Muscle layer of colon (tissue), 2 donors: Measurements from ENCODE around the gene PPRC1.
A peak's percentile ranks its signal among the peaks of the same experiment; 100 is the strongest.

Experiments used
- H3K27ac ChIP-seq: one replicate; pipeline ENCODE4 v1.7.0; 2013; ENCODE audit warnings: low read depth, mild to moderate bottlenecking, low read length, moderate library complexity
- H3K27me3 ChIP-seq, 2 donors: one replicate each; pipeline ENCODE4 v1.7.0; 2013; ENCODE audit warnings: low read length in 2 of 2, mild to moderate bottlenecking in 2 of 2; ENCODE audit not compliant: insufficient read depth in 2 of 2, control insufficient read depth in 1 of 2
- H3K36me3 ChIP-seq: one replicate; pipeline ENCODE4 v1.7.0; 2013; ENCODE audit warnings: mild to moderate bottlenecking, low read length; ENCODE audit not compliant: insufficient read depth
- H3K4me1 ChIP-seq: one replicate; pipeline ENCODE4 v1.7.0; 2013; ENCODE audit warnings: mild to moderate bottlenecking, low read length; ENCODE audit not compliant: insufficient read depth
- H3K4me3 ChIP-seq, 2 donors: one replicate each; pipeline ENCODE4 v1.7.0; 2013; ENCODE audit warnings: low read length in 2 of 2, low read depth in 1 of 2, mild to moderate bottlenecking in 1 of 2, moderate library complexity in 1 of 2
- H3K9ac ChIP-seq: one replicate; pipeline ENCODE4 v1.7.0; 2013; ENCODE audit warnings: low read length
- H3K9me3 ChIP-seq: one replicate; pipeline ENCODE4 v1.7.0; 2013; ENCODE audit warnings: mild to moderate bottlenecking, low read length
- donor health status: abdominal sarcoma.
- donor health status: Adenocarcinoma of cecum.

Gene PPRC1

DNA sequence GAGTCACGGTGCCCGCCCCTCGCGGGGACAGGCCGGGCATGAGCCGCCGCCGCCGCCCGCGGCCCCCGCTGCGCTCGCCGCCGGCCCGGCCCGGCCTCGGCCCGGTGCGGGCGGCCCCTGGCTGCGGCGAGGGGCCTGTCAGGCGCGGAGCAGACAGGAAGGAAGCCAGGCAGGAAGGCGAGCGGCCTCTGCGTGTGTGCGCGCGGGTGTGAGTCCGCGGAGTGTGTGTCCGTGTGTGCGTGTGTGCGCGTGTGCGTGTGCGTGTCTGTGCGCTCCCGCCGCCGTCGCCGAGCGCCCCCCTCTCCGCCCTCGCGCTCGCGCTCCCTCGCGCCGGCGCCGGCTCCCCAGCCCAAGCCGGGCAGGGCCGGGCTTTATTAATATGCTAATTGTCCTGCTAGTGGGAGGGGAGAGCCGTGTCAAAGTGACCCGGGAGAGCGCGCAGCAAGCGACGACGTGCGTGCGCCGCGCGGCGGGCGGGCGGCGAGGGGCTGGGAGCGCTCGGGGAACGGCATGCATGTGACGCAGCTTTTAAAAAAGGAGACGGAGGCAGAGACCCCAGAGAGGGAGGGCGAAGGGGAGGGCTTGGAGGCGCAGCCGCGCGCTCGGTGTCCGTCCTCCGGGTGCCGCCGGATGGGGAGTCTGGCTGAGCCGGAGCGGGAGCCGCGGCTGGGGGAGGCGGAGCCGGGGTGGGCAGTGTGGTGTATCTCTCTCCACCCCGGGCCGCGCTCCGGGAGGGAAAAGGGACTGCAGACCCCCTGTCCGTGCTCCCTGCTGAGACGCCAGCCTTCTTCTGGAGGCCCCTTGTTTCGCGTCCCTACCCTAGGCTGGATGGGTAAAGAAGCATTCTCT, 12.5 kb upstream of the PPRC1 start, which contains the start of gene LDB1:
Gene LDB1 (minus strand): TSS at position 227 of the 849 bp plus-strand sequence. CDS start 258 bp downstream, outside the sequence.
- Histone ChIP-seq H3K9ac (peak within 1 kb of the TSS; percentile 97), H3K4me1 (peaks cover 54% of the 10 kb centered on the region), H3K4me3 (peak within 1 kb of the TSS; percentile 51 to 91), H3K27me3 (no peaks in the 10 kb centered on the region), H3K9me3 (no peaks in the 10 kb centered on the region), H3K36me3 (no peaks in the 10 kb centered on the region), H3K27ac (peak within 1 kb of the TSS; percentile 99)

DNA sequence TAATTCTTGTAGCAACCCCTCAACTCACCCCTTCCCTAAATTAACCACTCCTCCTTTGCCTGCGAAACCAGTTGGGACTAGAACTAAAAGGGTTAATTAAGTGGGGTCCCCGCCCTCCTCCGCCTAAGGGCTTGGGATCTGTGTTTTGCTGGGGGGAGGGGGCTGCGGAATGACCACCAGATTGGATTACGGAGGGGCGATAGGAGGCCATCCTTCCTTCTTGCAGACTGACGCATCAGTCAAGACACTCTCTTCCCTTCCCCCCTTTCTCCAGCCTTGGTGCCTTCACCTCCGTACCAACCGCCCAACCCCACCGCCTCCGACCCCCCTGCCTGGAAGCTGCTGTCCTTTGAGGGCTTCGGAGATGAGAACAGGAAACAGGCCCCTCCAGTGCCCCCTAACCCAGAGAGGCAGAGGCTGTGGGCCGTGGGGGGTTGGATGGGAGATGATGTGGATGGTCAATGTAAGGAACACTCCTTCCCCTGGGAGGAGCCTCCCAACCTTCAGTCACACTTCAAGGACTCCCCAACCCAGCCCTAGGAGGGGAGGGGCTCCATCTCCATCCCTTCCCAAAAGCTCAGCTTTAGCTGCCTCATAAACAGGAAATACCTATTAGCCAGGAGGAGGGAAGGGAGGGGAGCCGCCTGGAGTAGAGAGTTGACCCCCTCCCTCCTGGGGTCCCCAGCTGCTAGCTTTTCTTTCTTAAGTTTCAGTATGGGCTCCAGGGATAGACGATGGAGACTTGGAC, 11.7 kb upstream of the PPRC1 start:
- peak overlapping the region; percentile 93 for H3K9ac ChIP-seq
- H3K4me1 ChIP-seq, result peaks cover 46% of the 10 kb centered on the region

DNA sequence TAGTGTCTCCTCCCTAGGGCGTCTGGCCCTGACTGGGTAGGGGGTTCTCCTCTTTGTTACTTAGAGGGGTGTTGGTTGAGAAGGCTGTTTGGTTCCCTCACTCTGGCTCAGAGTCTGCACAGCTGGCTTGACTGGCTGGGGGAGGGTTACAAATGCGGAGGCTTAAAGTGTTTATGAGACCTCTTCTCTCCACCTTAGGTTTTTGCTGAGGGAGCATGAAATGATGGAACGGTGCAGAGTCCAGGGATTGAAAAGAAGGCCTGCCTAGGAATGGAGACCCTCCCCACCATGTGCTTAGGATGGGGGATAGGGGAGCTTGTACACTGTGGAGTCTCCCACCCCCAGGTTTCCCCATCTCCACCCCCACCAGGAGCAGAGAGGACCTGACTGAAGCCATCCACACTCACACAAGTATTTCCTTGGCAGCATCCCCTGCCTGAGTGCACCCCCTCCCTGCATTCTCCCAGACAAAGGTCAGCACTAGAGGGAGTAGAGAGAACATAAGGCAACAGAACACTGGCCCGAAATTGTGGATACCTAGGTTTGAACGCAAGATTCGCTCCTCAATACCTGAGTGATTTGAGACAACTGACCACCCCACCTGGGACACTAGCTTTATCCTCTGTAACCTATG, 11.0 kb upstream of the PPRC1 start:
- Histone ChIP-seq H3K4me1 (peaks cover 39% of the 10 kb centered on the region), H3K9me3 (no peaks in the 10 kb centered on the region), H3K9ac (peak overlapping the region; percentile 93), H3K27me3 (no peaks in the 10 kb centered on the region), H3K4me3 (peak overlapping the region in 1 of 2 donors; percentile 91), H3K27ac (peak overlapping the region; percentile 99), H3K36me3 (no peaks in the 10 kb centered on the region)

More for the DNA sequence above, 11.7 kb upstream of the PPRC1 start:
- no peaks in the 10 kb centered on the region for H3K9me3 ChIP-seq
- H3K27ac ChIP-seq, result peak overlapping the region; percentile 99
- no peaks in the 10 kb centered on the region for H3K36me3 ChIP-seq
- no peaks in the 10 kb centered on the region for H3K27me3 ChIP-seq
- H3K4me3 ChIP-seq, result peak overlapping the region; percentile 51 to 91

DNA sequence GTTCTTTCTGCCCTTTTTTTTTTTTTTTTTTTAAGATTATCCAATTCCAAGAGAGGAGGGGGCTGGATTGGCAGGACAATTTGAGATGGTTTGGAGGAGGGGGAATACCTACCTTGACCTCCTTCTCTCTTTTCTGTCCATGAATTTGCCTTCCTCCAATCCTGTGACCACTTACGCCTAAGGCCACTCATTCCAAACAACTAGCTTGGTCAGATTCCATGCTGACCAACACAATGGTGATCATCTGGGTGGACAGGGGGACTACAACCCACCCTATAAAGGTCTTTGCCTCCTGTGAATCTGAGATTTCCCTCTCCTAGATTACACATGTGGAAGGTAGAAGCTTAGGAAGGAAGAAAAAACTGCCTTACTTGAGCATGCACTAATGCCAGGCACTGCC, 10.4 kb upstream of the PPRC1 start:
- Histone ChIP-seq H3K36me3 (no peaks in the 10 kb centered on the region), H3K27ac (peak overlapping the region; percentile 99), H3K9me3 (no peaks in the 10 kb centered on the region), H3K4me1 (peaks cover 33% of the 10 kb centered on the region), H3K9ac (peak overlapping the region; percentile 32), H3K27me3 (no peaks in the 10 kb centered on the region), H3K4me3 (no peak overlapping the region)

DNA sequence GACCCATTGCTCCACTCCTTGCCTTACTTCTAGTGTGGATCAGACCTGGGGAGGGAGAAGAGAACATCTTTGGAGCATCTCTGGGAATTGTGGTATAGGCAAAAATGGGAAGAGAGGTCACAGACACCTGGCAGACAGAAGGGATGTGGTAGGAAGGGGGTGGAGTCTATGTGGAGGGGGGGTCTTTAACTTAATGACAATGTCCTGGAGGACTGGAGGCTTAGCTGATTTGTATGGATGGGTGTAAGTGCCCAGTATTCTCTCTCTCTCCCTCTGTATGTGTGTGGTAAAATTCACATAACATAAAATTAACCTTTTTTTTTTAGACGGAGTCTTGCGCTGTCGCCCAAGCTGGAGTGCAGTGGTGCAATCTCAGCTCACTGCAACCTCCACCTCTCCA, 9.6 kb upstream of the PPRC1 start:
- Histone ChIP-seq H3K36me3 (no peaks in the 10 kb centered on the region), H3K9ac (no peak overlapping the region), H3K4me1 (peaks cover 26% of the 10 kb centered on the region), H3K27ac (no peak overlapping the region), H3K9me3 (no peaks in the 10 kb centered on the region), H3K27me3 (no peaks in the 10 kb centered on the region), H3K4me3 (no peak overlapping the region)

DNA sequence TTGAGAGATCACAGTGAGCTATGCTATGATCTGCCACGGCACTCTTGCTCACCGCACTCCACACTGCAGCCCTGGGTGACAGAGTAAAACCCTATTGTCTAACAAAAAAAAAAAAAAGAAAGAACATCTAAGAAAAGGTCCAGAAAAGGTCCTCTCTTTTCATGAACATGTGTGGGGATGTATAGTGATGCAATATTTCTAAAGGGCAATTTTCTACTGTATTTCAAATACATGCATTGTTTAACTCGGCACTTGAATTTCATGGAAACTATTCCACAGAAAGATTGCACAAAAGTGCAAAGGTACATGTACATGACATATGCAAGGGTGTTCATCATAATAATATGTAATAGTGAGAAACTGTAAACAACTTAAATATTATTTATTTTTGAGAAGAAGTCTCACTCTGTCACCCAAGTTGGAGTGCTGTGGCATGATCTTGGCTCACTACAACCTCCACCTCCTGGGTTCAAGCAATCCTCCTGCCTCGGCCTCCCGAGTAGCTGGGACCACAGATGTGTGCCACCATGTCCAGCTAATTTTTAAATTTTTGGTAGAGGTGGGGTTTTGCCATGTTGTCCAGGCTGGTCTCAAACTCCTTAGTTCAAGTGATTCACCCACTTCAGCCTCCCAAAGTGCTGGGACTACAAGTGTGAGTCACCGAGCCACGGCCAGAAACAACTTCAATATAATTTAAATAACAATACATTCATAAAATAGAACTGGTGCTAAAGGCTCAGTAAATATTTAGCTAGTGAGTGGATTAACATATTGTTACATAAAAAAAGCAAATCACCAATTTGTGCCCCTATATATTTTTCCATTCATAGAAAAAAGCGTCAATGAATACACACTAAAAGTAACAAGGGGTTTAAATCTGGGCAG, 1.3 kb upstream of the PPRC1 start:
- no peaks in the 10 kb centered on the region for H3K36me3 ChIP-seq
- H3K9ac ChIP-seq, result no peak overlapping the region
- peak overlapping the region; percentile 94 for H3K27ac ChIP-seq
- H3K9me3 ChIP-seq, result no peaks in the 10 kb centered on the region
- no peak overlapping the region for H3K4me3 ChIP-seq
- no peaks in the 10 kb centered on the region for H3K27me3 ChIP-seq
- peaks cover 24% of the 10 kb centered on the region for H3K4me1 ChIP-seq

DNA sequence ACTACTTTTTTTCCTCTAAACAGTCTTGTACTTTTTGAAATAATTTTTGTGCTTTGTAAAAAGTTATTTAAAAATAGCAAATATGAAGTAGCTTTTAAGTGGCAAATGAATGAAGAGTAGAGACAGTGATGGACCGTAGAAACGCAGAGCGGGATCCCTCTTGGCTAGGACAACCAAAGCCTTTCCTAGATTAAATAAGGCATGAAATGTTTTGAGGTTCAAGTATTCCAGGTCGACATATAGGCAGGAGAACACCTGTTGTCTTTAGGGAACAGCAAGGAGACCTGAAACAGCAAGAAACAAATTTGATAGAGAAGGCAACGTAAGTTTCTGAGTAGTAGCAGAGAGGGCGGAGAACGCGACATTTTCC, 662 bp upstream of the PPRC1 start:
- Histone ChIP-seq H3K4me1 (peaks cover 30% of the 10 kb centered on the region), H3K27ac (peak overlapping the region; percentile 94), H3K36me3 (no peaks in the 10 kb centered on the region), H3K27me3 (no peaks in the 10 kb centered on the region), H3K9me3 (no peaks in the 10 kb centered on the region), H3K9ac (no peak overlapping the region), H3K4me3 (peak overlapping the region; percentile 55 to 87)

DNA sequence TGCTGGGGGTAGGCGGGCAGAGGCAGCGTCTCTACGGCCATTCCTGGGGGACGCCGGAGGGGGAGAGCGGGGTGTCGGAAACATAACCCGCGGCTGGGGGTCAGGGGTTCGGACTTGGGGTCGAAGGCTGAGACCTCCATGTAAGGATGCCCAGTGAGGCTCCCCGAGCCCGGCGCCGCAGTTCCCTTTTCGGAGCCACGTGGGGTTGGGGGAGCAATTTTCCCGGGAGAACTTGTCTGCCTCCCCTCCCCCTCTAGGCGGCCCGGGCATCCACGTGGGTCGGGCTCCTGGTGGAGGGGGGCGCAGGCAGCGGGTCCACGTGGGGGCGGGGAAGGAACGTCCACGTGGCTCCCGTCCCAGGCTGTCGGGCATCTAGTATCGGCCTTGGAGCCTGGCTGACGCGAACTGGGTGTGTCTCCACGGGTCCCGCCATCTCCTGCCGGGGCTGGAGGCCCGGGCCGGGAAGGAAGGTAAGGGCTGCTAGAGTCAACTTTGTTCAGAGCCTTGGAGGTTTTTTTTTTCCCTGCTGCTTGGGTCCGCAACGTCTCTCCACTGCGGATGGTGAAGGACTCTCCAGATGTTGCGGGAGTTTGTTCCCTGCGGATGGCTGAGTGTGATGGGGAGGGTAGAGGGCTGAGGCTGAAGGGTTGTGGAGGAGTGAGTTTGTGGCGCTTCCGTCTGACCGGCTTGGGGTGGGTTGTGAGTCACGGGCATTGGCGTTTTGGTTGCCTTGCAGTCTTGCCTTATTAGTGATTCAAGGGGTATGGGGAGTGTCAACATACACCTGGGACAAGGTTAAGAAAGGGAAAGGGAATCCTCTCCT, 744 bp downstream of the PPRC1 start:
- peak overlapping the region; percentile 94 for H3K27ac ChIP-seq

DNA sequence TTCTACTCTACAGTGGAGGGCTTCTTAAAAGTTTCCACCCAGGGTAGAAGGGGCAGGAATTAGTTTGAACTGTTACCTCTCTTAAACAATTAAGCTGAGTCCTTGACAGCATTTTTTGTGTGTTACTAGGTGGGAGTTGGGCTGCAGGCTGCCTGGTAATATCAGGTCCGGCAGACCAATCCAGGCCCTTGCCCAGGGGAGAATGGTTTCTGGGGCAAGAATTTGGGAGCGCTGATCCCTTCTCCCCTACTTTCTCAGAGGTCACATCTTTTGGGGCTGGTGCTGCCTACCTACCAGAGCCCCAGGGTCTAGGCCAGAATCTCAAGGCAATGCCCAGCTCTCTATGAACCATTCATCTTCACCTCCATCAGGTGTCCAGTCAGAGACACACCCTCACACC, 1.6 kb downstream of the PPRC1 start:
- H3K4me3 ChIP-seq, result peak overlapping the region in 1 of 2 donors; percentile 87
- no peaks in the 10 kb centered on the region for H3K9me3 ChIP-seq
- H3K4me1 ChIP-seq, result peaks cover 30% of the 10 kb centered on the region
- H3K36me3 ChIP-seq, result peaks cover 16% of the 10 kb centered on the region
- H3K27me3 ChIP-seq, result no peaks in the 10 kb centered on the region
- H3K27ac ChIP-seq, result peak overlapping the region; percentile 94
- H3K9ac ChIP-seq, result peak overlapping the region; percentile 83

More for the DNA sequence above, 744 bp downstream of the PPRC1 start:
- H3K4me3 ChIP-seq, result peak overlapping the region; percentile 55 to 87
- peak overlapping the region; percentile 83 for H3K9ac ChIP-seq
- H3K36me3 ChIP-seq, result peaks cover 8% of the 10 kb centered on the region
- no peaks in the 10 kb centered on the region for H3K9me3 ChIP-seq
- H3K27me3 ChIP-seq, result no peaks in the 10 kb centered on the region
- peaks cover 30% of the 10 kb centered on the region for H3K4me1 ChIP-seq

DNA sequence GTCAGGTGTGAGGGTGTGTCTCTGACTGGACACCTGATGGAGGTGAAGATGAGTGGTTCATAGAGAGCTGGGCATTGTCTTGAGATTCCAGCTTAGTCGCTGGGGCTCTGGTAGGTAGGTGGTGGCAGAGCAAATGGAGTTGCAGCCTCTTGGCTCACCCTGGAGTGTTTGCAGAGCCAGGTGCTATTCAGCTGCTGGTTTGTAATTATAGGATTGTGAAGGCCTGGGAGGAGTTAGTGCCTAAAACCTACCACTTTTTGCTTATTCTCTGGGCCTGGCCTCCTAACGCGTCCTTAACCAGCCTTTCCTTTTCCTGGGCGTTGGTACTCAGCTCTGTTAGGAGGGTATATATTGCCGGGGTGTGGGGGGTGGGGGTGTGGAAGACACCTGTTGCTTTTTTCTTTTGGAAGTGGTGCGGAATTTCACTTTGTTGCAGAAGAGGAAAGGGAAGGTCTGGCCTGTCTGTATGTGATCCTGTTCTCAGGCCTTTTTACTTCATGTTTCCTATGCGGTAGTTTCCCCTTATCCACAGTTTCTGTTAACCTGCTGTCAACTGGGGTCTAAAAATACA, 3.2 kb downstream of the PPRC1 start:
- H3K4me3 ChIP-seq, result no peak overlapping the region
- peaks cover 32% of the 10 kb centered on the region for H3K36me3 ChIP-seq
- H3K4me1 ChIP-seq, result peaks cover 30% of the 10 kb centered on the region
- H3K9me3 ChIP-seq, result no peaks in the 10 kb centered on the region
- H3K27me3 ChIP-seq, result no peaks in the 10 kb centered on the region
- no peak overlapping the region for H3K27ac ChIP-seq
- H3K9ac ChIP-seq, result no peak overlapping the region
